HFF-Myc (cell line): Measurements from ENCODE around the gene NTN1.
"Not testable (repeated sequence)": the region's sequence is repeated elsewhere in the genome, so short reads cannot be mapped to it uniquely, and the experiment has no call there.

Experiments
- DNase-seq: peaks from one replicate; pipeline ENCODE4 v3.0.0-alpha.2; 2011; ENCODE audit warnings: low read depth; ENCODE audit errors: extremely low read depth
- H3K4me3 ChIP-seq: replicated peaks from 2 replicates; pipeline ENCODE4 v1.5.1; 2011; ENCODE audit warnings: low read depth, mild to moderate bottlenecking, control low read depth, low read length
- CTCF ChIP-seq: IDR thresholded peaks from 2 replicates; pipeline ENCODE4 v1.5.1; 2012; ENCODE audit warnings: mild to moderate bottlenecking, low read depth, low read length, control low read depth; ENCODE audit errors: missing control alignments

NTN1 gene

GRCh38 chr17:9021158-9021991 lies at the start of gene NTN1:
TSS of gene NTN1 (plus strand) at chr17:9021510. CDS start at chr17:9022374, 864 bp downstream.
- no peak for DNase-seq
- TF ChIP-seq CTCF: no peak
- peak within 1 kb of the TSS; percentile 43 for H3K4me3 ChIP-seq

- DNase-seq: no peak
- no peak for TF ChIP-seq CTCF
- no peak overlapping the region for H3K4me3 ChIP-seq
Observed at GRCh38 chr17:8975091-8975725, 46.1 kb upstream of the NTN1 start.

- H3K4me3 ChIP-seq: no peak overlapping the region
- no peak for DNase-seq
- TF ChIP-seq CTCF: no peak
Observed at GRCh38 chr17:8976638-8977037, 44.7 kb upstream of the NTN1 start.

- TF ChIP-seq CTCF: no peak
- DNase-seq: no peak
- H3K4me3 ChIP-seq: no peak overlapping the region
Observed at GRCh38 chr17:8979715-8980114, 41.6 kb upstream of the NTN1 start.

GRCh38 chr17:8981443-8981842 lies 39.9 kb upstream of the NTN1 start:
- H3K4me3 ChIP-seq: no peak overlapping the region
- no peak for TF ChIP-seq CTCF
- no peak for DNase-seq

- H3K4me3 ChIP-seq, DNase-seq: not testable (repeated sequence)
Observed at GRCh38 chr17:8984225-8984624, 37.1 kb upstream of the NTN1 start.

GRCh38 chr17:8985054-8985701 lies 36.1 kb upstream of the NTN1 start:
- TF ChIP-seq CTCF: no peak
- no peak overlapping the region for H3K4me3 ChIP-seq
- DNase-seq: no peak
